Cardiac ventricle fibroblast (primary cell): ENCODE results near the gene MAP4. TPM values are rescaled to one million over a fixed set of nuclear protein-coding genes. Genes with fewer than 3 reads are reported as not detected.

Experiments used
- total RNA-seq: library from RNA; depleted of rRNA; stranded (reverse); fragments of >200 nt; gene quantifications from 2 replicates; pipeline ENCODE4 v1.2.3, GENCODE V29; 2015

Gene MAP4, protein sequence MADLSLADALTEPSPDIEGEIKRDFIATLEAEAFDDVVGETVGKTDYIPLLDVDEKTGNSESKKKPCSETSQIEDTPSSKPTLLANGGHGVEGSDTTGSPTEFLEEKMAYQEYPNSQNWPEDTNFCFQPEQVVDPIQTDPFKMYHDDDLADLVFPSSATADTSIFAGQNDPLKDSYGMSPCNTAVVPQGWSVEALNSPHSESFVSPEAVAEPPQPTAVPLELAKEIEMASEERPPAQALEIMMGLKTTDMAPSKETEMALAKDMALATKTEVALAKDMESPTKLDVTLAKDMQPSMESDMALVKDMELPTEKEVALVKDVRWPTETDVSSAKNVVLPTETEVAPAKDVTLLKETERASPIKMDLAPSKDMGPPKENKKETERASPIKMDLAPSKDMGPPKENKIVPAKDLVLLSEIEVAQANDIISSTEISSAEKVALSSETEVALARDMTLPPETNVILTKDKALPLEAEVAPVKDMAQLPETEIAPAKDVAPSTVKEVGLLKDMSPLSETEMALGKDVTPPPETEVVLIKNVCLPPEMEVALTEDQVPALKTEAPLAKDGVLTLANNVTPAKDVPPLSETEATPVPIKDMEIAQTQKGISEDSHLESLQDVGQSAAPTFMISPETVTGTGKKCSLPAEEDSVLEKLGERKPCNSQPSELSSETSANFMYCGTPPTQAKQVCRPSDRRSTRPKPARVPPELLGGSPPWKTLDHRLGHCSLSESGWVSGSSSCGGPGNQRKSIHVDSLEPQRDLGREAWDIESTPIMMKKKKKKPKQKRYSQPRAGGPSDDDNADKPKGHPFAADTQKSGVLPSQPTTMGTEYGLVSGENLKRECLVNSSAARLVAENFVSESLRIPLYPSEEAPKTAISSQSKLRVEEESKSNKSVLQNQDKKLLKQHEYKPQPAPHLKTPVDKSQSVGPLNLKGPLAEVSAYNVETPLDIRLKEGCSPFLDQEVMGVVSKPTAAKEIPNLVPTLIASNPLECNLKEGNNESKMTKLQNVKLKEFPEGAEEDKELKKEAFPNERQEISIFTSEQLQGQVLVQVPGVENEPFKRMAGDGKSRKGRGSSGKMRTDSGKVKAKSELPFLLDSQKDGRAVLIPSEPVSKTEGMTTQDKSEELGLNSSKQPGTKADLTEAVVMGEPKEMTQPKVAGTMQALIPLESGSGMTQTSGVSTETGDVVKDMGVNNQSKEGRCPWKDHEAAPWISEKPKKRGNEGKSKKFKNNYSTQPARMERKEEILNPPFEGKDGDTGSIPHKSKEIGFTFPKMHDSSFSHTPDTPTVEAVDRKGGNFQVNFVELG (N-terminal part only)
- total RNA-seq = 94.1 and 95.4 TPM in 2 replicates

DNA sequence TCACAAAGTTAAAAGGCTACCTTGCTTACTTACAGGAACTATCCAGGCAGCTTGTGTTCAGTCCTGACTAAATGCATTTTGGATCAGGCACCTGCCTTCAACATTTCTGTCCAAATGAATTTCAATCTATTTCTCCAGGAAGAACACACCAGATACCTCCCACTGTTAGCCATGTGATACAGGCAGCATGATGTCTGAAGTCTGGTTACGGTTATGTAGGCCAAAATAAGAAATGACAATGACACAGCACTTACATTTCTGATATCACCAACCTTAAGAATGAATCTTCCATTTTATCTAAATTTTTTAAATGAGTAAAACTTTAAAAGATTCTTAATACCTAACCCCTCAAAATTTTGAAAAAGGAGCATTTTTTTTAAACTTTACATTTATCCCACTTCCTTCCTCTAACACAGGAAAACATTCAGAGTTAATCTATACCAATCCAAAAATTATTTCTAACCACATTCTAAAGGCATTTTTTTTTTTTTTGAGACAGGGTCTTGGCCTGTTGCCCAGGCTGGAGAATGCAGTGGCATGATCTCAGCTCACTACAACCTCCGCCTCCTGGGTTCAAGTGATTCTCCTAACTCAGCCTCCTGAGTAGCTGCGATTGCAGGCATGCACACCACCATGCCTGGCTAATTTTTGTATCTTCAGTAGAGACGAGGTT lies at the start of gene MAP4:
MAP4 (minus strand) TSS at position 116 of the 673 bp plus-strand sequence. CDS start 17,556 bp downstream, outside the sequence.

DNA sequence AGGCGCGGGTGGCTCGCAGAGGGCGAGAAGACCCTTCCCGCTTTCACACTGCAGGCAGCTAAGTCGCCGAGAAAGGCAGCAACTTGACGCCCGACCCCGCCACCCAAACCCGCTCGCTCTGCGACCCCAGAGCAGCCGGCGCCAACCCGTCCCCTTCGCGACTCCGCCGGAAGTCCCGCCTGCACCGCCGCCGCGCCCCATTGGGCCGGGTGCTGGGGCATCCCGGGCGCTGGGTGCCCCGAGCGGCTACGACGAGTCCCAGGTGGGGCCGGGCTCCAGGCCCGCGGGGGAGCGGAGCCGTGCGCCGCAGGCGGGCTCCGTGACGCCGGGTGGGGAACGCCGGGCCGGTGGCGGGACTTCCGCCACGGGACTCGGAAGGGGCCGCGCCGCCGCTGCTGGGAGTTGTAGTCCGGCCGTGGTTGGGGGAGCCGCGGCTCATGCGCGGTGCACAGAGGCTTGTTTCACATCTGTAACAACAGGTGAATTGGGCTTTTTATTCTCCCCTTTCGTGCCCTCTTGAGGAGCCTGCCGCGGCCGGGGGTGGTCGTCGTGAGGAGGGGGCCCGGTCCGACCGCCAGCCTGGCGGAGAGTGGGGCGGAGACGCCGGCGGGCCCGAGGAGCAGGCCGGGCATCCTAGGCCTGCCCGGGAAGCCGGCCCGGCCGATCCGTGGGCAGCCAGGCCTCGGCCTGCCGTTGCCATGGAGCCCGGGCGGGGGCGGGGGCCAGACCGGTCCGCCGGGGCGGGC lies 213.3 kb downstream of the MAP4 start, which contains the start of gene DHX30:
DHX30 (plus strand) TSS at position 405 of the 746 bp plus-strand sequence. CDS start 7,546 bp downstream, outside the sequence.

Other genes with a start within 250 kb of the MAP4 start
- 23.3 and 23.9 TPM in 2 replicates for gene SMARCC1, start 234.5 kb downstream of the MAP4 start, total RNA-seq
- 34.9 and 45.6 TPM in 2 replicates for gene DHX30, start 213.3 kb downstream of the MAP4 start, total RNA-seq
- 0.87 and 0.93 TPM in 2 replicates for gene CDC25A, start 172.0 kb upstream of the MAP4 start, total RNA-seq
- gene CAMP, start 207.1 kb upstream of the MAP4 start, total RNA-seq = not detected in 2 replicates
- gene ZNF589, start 224.7 kb upstream of the MAP4 start, total RNA-seq = 1.8 and 3.4 TPM in 2 replicates